HG02840 (cell line): ENCODE measurements around the gene PTGFRN.

Experiments
- ATAC-seq: cut with Tn5 transposase; IDR thresholded peaks from one replicate; pipeline ENCODE4 v1.9.1; 2021; ENCODE audit warnings: mild to moderate bottlenecking, moderate library complexity, moderate number of reproducible peaks; ENCODE audit not compliant: unreplicated experiment, low FRiP score

The PTGFRN gene

DNA sequence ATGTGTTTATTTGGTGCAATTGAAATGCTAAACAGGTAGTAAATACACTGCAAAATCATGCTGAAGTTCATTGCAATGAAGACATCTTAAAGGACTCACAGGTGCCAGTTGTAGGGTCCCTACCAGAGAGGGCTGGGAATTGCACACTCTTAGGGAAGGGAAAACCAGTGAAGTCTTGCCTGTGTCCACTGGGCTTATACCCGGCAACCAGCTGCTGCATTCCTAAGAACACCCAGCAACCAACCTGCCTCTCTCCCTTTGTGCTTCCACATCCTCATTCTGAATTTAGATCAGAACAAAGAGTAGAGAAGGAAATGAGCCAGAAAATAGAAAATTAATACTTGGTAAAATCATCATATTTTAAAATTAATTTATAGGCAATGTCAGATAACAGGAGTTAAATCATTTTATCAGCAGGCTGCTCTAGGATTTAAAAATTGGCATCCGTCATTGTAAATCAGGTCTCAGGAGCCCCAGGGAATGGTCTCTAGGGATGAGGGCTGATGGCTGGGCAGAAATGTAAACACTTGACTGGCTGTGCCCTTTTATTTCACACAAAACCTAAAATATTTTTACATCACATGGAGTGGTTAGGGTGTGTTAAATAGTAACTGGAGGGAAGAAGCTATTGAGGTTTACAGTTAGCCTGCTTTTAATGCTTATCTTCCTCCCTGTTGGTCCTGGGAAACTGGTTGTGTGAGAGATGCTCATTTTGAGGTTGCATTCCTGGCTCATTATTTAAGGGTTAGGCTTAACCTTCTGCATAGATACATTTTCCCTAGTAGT lies 31.3 kb downstream of the PTGFRN start:
- ATAC-seq, result no peak

DNA sequence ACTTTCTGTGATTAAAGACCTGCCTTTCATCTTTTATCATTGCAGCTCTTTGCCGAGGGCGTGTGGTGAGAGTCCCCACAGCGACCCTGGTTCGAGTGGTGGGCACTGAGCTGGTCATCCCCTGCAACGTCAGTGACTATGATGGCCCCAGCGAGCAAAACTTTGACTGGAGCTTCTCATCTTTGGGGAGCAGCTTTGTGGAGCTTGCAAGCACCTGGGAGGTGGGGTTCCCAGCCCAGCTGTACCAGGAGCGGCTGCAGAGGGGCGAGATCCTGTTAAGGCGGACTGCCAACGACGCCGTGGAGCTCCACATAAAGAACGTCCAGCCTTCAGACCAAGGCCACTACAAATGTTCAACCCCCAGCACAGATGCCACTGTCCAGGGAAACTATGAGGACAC lies 32.0 kb downstream of the PTGFRN start:
- ATAC-seq, result no peak

DNA sequence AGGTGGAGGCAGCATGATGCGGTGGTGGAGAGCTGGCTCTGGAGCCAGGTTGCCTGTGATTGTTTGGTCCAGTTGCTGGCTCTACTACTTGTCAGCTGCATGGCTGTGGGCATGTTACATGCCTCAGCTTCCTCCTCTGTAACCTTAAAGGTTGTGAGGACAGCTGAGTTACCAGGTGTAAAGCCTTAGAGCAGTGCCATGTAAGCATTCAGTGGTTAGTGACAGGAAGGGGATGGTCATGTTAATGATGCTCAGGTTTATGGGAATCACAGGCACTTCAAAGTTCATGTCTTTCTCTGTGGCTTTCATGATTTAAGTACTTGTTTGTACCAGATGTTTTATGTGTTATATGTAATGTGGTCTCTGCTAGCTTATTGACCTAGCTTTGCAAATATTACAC lies 32.6 kb downstream of the PTGFRN start:
- no peak for ATAC-seq

DNA sequence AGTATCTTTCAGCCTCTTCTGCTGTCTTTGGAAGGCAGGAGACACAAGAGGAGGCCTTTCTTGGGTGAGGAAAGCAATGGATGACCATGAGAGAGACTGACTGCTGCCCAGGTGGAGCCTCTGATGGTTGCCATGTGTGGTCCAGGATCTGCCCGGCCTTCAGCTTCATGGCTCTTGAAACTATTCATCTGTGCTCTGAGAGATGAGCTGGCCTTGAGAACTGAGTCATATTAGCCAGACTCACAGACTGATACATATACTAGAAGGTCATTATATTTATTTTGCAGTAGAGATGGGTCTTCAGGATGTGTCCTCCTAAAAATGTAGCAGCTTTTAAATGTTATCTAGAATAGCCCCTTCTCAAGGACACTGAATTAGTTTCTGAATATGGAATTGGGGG lies 33.7 kb downstream of the PTGFRN start:
- no peak for ATAC-seq

DNA sequence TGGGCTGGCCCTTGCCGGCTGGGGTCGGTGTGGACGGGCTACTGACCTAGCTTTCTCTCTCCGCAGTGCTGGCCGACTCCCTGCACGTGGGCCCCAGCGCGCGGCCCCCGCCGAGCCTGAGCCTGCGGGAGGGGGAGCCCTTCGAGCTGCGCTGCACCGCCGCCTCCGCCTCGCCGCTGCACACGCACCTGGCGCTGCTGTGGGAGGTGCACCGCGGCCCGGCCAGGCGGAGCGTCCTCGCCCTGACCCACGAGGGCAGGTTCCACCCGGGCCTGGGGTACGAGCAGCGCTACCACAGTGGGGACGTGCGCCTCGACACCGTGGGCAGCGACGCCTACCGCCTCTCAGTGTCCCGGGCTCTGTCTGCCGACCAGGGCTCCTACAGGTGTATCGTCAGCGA lies 34.9 kb downstream of the PTGFRN start:
- no peak for ATAC-seq

DNA sequence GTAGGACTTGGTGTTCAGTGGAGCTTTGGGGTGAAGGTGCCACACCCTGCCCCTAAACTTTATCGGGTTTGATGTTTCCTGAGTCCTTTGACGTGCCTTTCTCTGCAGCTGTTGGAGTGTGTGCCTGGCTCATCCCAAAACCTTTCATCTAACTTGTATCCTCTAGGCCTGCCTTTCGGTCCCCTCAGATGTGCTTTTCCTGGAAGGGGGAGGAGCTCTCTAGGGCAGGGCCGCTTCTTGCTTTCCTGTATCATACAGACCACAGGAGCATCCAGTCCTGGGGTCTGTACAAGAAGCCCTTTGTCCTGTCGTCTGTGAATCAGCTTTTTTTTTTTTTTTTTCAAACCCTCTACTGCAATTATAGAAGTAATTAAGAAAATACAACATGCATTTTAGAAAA lies 35.7 kb downstream of the PTGFRN start:
- ATAC-seq, result no peak

DNA sequence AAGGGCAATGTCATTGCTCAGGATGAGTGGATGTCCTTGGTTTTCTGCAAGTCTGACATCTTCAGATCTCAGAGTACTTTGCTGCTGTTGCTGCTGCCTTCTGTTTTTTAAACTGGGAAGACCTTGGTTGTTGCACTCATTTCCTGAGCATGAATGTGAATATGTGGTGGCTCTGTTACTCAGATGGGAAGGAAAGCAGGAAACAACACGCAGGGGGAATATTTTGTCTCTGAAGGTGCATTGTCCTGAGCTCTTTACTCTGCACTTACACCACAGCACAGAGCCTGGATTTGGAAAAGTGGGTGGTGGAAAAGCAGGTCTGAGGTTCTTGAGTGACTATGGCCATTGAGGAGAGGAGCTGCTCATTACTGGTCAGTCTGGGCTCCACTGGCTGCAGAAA lies 36.3 kb downstream of the PTGFRN start:
- no peak for ATAC-seq

DNA sequence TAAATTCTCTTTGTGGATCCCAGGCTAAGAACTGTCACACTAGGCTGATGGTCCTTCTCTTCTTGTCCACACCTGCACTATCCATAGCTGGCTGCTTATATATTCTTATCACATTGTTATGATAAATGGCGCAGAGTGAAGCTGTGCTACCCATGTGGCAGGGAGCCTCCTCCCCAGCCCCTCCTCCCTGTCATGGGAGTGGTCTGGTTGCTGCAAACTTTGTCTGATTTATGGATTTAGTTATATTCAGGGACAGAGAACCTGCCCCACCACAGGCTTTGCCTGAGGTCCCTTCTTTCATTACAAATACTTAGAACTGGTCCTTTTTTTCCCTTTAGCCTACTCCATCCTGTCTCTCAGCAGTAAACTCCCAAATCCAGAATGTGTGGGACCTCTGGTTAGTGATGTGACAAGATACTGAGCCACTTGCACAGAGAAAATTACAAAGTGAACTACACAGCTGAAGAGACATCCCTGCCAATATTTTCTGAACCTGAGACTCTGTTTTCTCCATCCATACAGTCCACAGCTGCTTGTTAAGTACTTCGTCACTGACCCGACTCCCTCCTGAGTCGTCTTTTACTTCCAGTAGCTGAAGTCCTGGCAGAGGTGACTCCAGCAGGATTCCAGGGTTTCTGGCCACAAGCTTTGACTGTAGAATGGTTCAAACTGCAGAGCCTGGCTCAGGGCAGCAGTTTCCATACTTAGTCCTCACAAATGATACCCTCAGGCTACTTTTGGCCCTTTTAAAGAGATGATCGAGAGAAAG lies 37.6 kb downstream of the PTGFRN start:
- no peak for ATAC-seq

DNA sequence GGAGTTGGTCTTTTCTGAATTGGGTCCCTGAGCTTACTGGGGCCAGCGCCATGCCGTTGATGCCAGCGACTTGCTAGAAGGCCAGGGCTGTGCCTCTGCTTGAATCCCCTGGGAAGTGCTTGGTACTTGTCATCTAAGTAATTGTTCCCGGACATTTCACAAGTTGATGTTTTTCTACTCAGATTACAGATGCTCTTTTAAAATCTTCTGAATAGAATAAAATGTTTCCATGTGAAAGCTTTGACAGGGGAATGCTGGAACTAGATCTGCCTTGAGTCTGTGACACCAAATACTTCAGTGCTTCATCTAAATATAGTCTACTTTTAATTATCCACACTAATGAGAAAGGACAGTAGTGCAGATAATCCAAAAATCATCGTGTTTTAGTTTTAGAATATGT lies 38.3 kb downstream of the PTGFRN start:
- no peak for ATAC-seq

DNA sequence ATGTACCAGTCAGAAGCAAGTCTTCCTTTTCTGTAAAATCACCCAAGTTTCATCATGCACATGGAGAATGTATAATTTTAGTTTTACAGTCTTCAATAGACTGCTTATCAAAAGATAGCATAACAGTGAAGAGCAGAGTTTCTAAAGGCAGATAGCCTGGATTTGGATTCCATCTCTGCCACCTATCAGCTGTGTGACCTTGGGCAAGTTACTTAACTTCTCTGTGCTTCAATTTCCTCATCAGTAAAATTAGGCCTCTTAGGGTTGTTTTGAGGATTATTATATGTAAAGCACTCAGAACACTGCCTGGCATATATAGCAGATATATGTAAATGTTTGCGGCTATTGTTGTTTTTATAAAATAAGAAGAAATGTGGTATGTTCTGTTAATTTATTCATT lies 38.9 kb downstream of the PTGFRN start:
- no peak for ATAC-seq

DNA sequence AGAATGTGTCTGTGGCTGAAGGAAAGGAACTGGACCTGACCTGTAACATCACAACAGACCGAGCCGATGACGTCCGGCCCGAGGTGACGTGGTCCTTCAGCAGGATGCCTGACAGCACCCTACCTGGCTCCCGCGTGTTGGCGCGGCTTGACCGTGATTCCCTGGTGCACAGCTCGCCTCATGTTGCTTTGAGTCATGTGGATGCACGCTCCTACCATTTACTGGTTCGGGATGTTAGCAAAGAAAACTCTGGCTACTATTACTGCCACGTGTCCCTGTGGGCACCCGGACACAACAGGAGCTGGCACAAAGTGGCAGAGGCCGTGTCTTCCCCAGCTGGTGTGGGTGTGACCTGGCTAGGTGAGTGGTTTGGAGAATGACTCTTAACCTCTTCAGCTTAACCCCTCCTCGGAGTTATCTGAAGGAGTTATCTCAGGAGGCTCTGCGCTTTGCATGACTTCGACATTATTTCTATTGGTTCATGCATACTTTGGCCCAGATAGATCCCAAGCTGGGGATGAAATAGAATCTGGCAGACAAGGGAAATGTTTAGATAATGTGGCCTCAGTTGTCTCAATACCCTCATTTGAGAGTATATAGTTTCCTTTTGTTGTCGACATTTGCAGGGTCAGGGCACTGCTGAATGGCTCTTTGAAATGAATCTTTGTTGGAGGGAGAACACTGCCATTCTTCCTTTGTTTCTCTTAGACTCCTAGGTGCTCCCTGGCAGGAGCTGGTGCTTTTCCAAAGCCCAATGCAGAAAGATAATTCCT lies 39.7 kb downstream of the PTGFRN start:
- ATAC-seq, result no peak

DNA sequence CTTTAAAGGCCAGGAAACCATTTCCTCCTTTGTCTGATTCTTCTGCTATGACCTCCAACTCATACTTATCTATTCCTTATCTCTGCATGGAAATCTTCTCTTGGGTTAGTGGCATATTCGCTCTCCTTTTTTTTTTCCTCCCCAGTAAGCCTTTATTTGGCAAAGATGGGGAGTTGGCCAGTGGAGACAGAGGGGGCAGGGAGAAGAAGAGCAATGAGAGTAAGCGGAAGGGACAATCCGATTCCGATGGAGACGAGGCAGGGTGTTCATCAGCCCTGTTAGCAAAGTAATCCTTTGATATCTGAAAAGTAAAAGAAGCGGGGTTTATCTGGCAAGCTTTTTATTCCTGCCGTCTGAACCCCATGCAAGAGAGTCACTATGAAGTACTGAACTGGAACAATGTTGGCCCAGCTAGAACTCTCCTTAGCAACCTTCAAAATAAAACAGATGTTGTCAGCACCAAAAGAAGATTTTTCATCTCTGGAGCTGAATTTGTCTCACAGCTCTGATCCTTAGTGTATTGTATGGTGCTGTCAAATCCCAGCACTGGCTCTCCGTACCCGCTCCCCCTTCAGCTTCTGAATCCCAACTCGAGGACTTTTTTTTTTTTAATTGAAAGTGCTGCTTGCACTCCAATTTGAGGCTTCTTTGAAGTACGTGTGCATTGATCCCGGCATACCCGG lies 40.9 kb downstream of the PTGFRN start:
- no peak for ATAC-seq

DNA sequence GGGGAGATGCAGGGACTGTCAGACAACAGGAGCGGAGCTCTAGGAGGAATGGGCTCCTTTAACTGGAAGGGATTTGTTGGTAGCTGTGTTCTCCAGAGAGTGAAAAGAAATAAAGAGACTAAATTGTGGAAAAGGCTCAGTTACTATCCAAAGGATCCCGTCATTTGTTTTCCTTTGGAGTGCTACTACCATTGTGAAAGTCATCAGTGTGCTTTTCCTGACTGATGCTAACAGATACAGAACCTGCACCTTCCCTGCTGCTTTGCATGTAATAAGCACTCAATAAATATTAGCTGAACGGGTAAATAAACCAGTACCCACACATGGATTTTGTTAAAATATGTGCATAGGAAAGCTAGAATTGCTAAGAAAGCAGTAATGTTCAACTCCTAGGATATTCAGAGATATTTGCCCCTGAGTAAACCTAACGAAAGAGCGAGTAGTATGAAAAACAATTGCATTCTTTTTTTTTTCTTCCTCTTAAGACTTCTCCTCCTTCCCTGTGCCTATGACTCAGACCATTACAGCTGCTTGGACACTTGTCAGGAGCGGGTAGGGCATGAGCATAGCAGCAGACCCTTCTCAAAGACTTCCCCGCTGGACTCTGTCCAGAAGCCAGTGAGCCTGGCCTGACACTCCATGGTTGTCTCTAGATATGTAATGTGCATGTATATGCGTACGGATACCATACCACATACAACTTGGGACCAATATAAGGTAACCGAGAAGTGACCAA lies 41.7 kb downstream of the PTGFRN start:
- no peak for ATAC-seq

DNA sequence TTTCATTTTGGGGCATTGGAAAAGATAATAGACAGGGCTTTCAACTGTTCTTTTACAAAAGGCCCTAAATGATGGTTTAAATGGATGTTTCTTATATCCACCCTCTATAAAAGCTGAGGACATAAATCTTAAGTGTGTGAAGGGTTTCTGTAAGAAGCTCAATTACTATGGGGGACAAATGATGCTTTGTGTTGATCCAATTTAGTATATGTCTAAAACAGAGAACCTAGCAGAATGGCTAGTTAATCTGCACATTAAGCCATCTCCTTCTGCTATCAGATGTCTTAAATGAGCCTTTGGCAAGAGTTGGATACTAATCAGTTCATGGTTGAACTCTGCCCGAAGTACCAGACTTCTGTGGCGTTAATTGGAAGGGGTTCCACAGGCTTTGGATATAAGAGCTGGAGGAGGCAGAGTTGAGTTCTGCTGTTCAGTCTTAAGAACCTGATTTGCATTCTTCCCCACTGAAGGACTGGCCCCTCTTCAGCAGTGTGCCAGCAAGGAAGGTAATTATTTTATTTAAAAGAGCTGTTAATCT lies 43.1 kb downstream of the PTGFRN start:
- no peak for ATAC-seq

DNA sequence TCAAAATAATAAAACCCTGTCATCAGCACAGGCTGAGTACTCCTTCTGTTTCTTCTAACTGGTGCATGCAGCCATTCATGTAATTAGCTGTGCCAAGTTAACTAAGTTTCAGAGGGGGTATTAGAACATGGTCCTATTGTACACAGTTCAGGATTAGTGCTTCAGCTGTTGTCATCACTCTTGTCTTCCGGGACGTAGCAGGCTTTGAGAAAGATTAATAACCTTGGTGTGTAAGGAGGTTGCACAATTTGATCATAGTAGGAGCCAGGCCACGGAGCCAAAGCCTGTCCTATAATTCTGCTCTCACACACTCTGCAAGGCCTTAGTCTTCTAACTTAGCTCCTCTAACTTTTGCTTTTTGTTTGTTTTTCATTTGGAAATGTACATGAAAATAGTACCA lies 44.7 kb downstream of the PTGFRN start:
- ATAC-seq, result no peak

DNA sequence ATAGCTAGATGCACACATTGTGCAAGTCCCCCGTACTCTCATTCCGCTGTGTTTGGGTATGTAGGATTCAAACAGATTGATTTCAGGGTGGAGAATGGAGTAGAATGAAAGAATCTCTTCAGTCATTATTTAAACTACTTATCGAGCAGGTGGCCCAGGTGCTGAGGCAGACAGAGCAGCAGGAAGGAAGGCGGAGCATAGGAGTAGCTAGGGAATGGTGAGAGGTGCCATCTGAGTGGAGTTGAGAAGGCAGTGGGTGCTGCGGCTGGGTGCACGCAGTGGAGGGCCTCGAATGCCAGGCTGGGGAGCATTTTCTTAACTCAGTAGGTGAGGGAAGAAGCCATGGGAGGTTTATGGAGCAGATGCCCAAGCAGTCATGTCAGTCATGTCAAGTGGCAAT lies 46.7 kb downstream of the PTGFRN start:
- no peak for ATAC-seq

DNA sequence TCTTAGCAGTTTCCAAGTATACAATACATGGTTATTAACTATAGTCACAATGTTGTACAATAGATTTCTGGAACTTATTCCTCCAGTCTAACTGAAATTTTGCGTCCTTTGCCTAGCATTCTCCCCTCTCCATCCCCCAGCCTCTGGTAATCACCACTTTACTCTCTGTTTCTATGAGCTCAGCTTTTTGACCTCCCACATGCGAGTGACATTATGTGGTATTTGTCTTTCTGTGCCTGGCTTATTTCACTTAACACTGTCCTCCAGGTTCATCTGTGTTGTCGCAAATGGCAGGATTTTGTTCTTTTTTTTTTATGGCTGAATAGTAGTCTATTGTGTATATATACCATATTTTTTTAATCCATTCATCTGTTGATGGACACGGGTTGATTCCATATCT lies 47.9 kb downstream of the PTGFRN start:
- ATAC-seq, result no peak

DNA sequence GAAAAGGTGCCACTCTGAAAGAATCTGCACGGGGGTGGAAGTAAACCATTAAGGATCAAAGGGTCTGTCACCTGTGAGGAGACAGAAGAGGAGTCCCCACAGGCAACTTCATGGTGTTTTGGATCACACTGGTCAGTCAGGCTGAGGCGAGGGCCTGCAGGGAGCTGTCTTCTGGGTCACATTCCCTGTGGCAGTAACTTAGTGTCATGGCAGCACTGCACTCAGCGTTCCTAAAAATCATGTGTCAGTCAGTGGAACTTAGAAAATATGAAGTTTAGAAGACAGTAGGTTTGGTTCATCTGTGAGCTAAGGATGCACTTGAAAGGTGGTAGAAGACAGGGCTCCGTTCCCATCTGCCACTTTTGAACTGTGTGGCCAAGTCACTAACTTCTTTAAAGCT lies 48.4 kb downstream of the PTGFRN start:
- ATAC-seq, result no peak

DNA sequence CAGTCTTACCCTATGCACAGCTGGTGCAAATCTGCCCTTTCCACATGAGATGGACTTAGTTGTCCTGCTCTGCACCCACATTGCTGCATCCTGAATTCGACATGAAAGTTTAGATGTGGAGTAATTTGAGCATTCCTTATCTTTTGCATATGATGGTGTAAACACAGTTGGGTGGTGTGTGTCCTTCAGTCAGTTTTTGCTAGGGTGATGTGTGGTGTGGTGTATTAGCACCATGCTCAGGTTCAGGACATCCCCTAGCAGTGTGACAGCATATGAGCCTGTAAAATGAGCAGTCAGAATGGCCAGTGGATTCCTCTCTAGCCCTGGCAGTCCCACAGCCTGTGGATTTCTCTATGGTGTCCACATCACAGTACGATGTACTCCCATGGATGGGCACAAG lies 49.3 kb downstream of the PTGFRN start:
- ATAC-seq, result no peak

DNA sequence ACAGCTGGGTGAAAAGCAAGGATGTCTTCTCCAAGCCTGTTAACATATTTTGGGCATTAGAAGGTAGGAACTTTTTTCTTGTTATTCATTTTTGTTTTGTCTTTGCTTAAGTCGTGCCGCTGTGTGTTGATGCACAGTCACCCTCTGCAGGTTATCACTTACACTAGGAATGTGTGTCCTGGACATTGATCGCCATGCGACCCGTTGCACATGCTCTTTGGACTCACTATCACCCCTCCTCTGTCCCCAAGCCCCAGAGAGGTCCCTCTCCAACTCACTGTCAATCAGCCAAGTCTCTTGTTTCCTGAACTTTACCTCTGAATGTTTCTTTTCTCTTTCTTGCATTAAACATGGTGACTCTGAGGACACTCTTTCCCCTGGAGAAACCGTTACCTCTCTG lies 51.9 kb downstream of the PTGFRN start:
- ATAC-seq, result no peak
